Stimulated activated CD8-positive, alpha-beta memory T cell treated with anti-CD3 and anti-CD28 coated beads, Interleukin-12 subunit alpha, Interleukin-12 subunit beta, amount 100 ng/mL, for 1 hour (primary cell): ENCODE results near the gene DMC1.

ENCODE experiments used
- DNase-seq: peaks from one replicate; pipeline ENCODE4 v3.0.0-alpha.2; 2020; ENCODE audit warnings: low read depth

The DMC1 gene

DNA sequence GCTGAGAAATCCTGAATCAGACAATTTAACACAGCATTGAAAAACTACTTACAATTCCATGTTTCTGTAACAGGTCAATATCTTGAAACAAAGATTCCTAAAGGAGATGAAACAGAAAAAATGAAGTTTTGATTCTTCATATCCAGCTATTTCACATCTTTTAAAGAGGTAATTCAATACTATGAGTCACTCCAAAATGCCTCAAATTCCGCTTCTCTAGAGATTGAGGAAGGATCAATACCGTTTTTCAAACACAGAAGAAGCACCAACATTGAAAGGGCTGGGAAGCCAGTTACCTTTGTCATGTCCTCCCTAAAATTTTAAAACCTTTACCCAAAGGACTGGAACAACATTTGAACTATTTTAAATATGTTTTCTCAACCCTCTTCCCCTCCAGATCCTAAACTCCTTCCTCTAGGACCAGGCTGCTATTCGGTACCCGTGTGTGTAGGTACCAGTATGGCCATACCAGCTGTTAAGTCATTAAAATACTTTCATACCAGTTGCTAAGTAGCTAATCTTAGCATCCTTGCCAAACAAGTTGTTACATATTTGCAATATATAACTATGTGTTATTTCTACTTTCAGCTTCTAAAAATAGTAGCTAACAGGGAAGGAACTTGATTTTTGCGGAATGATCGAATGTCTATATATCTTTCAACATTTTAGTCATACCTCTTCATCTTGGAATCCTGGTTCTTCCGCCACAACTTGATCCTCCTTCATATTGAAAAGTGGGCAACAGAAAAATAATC is 2.3 kb downstream of the DMC1 start:
- no peak for DNase-seq

DNA sequence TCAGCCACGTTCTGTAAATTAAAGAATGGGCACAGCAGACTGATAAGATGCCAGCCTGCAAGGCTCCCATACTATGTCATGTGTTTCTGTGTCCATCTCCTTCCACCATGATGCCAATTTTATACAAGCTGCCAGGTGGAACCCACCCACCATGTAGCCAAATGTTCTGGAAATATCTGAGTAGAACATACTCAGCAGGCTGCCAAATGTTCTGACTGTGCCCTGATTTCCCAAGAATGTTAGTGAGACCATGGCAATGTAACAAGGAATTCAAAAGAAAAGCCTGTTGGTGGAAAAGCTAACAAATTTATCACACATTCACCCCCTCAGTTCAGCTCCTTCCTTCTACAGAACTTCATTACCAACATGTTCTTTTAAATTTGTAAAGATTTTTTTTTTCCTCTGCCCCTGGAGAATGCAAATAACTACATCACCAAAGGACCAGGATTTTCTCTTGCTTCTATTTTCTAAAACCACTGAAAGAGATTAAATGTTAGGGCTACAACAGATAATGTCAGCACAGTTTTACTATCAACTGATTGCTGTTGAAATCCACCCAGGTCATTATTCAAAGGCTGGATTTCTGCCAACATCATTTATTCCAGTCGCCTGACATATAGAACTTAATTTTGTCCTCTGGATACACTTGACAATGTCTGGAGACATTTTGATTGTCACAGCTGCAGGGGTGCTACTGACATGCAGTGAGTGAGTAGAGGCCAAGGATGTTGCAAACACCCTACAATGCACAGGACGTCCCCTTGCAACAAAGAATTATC is 3.1 kb downstream of the DMC1 start:
- no peak for DNase-seq

DNA sequence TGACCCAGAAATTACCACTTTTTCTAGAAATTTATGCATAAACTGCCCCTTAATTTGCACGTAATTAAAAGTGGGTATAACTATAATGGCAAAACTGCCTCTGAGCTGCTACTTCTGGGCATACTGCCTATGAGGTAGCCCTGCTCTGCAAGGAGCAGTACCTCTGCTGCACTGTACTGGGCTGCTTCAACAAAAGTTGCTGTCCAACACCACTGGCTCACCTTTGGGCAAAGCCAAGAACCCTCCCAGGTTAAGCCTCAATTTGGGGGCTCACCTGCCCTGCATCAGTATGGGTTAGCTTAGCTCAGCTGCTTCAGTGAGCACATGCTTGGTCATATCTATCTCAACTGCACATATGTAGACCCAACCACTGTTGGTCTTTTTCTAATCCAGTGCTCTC is 4.5 kb downstream of the DMC1 start:
- no peak for DNase-seq

DNA sequence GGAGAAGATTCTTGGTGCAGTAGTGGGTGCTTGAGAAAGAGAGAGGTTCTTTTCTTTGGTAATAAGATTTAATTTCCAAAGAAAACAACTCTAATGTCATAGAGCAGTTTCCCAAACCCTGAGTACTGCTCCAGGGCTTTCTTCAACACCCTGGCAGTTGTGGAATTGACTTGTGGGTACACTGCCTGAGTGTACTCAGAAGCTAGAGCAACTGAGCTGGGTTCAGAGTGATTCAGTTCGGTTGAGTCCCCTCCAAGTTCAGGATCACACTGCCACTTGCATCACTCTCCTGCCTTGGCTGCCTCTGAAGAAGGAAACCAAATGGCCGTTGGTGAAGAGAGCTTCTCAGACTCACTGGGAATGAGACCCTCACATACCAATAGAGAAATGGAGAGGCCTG is 5.3 kb downstream of the DMC1 start:
- DNase-seq: no peak

DNA sequence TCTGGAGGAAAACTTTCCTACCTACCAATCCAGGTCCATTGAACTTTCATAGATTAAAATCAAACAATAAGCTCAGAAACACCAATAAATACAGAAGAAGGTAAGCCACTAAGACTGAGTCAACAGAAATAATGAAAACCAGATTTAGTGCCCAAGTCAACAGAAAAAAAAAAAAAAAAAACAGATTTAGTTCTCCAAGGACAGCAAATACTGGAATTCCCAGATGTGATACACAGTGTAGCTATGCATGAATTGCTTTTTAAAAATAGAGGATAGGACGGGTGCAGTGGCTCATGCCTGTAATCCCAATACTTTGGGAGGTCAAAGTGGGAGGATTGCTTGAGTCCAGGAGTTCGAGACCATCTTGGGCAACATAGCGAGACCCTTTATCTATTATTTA is 15.7 kb downstream of the DMC1 start:
- DNase-seq: no peak

DNA sequence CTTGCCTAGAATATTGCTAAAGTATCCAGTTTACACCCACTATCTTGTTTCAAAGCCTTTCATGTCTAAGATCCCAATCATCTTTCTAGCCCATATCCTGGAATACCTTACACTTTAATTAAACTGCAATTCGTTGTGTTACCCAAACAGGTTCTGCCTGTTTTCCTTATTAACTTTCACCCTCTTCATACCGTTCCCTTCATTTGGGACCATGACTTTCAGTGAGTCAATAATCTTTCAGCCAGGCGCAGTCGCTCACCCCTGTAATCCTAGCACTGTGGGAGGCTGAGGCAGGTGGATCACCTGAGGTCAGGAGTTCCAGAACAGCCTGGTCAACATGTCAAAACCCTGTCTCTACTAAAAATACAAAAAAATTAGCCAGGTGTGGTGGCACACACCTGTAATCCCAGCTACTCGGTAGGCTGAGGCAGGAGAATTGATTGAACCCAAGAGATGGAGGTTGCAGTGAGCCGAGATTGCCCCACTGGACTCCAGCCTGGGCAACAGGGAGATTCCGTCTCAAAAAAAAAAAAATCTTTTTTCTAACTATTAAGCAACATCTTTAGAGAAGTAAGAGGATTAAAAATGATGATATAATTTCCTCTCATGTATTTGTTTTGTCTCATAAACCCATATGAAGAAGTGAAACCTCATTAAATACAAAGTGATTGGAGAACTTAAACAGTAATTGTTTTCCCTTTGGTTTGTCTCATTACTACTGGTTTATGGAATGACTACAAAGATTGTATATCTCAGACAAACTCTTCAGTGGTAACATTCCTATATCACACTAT is 20.7 kb downstream of the DMC1 start:
- no peak for DNase-seq

DNA sequence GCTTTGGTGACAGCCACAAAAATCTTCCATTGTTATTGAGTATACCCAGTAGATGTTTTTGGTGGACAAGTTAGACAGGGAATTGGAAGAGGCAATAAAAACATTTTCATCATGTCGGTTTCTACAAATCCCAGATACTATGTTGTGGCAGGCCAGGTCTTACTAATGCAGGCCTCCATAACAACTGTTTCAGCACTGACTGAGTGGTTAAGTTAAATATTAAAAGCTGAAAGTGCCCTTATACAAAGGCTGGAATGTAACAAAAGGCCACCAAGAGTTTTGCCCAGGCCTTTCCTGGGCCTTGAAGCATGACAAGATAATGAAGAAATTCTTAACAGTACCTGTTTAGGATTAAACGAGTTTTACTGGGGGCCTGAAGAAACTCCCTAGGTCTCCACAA is 29.3 kb downstream of the DMC1 start:
- no peak for DNase-seq

DNA sequence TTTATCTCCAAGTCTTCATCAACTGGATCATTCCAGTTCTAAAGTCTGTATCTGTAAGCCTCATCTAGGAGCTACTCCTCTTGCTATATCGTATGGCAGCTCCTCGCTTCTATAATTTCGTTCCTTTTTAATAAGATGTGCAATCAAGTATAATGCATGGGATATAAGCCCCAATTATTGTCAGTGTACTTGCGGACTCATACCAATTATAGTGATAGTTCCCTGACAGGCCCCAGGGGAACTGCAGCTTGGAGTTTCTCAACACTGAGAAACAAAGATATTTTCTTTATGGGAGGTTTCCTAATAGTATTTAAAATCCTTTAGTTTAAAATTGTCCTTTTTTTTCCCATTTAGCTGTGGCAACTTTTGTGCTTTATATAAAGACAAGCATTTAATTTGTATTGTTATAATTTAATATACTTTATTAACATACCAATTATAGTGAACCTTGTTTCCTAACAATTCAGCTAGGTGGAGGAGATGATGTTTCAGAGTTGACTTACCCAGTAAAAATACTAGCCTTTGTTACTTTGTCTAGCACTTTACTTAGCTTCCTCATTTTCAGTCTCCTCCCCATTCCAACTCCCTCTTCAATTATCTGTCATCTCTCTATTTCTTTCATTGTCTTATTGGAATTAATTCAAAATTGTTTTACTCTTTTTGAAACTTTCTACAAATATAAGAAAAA is 38.6 kb downstream of the DMC1 start:
- no peak for DNase-seq

DNA sequence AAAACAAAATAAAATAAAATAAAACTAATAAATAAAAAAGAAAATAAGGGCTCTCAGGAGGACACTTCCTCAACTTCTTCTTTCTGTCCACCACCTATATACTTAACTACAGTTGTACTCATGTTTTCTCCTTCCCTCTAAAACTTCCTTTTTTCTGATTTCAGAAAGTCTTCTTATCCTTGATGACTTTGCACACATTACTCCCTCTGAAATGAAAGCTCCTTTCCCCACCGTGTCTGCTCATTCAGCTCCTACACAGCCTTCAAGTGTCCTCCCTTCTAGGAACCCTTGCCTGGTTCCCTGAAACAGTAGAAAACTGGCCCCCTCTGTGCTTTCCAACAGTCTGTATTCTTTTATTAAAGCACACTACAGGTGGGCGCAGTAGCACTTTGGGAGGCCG is 45.6 kb downstream of the DMC1 start:
- no peak for DNase-seq

DNA sequence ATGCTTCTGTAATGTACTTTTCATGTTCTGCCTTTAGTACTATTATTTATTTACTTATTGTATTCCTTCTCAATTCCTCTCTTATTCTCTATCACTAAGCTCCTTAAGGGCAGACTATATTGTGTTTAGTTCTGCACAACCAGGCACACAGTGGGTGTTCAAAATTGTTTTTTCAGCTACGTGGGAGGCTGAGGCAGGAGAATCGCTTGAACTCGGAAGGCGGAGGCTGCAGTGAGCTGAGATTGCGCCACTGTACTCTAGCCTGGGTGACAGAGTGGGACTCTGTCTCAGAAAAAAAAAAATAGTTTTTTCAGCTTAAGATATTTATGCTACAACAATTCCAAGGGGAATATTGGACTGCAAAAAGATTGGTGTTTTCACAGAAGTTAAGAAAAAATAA is 46.5 kb downstream of the DMC1 start:
- DNase-seq: no peak

DNA sequence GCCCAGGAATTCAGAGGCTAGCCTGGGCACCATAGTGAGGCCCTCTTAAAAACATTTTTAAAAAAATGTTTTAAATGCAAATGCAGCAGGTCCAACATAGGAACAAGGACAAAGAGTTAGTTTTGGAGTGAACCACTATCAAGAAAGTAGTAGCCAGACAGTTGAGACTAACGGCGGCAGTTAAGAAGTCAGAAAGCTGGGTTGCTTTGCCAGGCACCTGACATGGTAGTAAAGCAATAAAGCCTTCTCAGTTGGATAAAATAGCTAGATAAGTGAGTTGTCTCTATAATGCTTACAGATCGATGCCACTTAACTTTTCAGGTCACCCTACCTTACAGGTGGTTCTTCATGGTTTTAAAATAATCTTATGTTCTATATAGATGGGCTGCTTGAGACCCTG is 47.0 kb downstream of the DMC1 start:
- no peak for DNase-seq

DNA sequence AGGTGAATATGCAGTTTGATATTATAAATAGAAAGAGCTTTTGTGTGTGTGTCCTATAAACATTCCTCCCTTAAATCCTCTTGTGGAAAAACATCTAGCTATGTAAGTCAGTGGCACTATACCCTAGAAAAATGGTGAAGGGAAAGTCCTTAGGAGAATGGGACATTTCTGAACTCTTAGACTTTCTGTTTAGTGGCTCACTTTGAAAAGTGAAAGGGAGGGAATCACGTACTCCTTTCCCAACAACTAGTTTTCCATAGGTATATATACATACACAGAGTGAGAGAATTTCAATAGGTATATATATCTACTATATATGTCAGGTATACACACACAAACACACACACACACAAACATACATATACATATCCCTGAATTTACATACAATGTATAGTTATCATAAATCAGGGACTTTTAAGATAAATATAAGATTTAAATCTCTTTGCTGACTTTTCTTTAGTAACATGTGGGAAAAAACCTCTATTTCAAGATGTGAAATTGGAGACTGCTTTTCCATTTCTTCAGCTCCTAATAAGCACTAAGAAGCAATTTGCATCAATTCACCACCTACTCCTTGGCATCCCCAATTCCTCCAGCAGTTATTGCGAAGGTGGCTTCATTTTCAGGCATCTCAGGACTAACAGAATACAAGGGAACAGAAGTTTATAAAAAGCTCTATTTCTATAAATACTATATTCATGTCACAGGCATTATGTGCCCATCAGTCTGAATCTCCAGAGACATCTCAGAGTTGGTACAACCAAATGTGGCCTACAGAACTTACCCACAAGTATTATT is 50.3 kb downstream of the DMC1 start:
- no peak for DNase-seq

DNA sequence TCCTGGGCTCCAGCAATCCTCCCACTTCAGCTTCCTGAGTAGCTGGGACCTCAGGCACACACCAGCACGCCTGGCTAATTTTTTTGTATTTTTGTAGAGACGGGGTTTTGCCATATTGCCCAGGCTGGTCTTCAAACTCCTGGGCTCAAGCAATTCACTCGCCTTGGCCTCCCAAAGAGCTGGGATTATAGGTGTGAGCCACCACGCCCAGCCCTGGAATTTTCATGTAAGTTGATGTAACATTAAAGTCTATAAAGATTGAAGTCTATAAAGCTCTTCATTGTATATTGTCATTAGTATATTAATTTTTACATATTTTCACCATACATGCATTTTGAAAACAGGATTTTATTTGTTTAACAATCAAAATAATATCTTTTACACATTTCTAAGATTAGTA is 51.4 kb downstream of the DMC1 start:
- no peak for DNase-seq

DNA sequence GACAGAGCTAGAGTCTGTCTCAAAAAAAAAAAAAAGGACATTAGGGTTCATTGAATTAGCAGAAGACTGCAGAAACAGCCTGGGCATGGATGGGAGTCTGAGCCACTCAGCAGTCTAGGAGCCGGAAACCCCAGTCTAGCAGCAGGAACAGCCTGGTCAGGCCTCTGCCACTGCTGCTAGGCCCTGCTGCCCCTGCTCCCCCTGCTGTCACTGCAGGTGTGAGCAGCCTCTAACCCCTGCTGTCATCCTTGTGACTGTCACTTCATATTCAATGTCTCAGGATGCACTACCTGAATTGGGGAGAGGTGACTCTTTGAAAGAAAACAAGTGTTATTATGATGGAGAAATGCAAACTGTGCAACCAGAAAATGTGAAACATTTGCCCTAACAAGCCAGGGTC is 56.9 kb downstream of the DMC1 start:
- no peak for DNase-seq

DNA sequence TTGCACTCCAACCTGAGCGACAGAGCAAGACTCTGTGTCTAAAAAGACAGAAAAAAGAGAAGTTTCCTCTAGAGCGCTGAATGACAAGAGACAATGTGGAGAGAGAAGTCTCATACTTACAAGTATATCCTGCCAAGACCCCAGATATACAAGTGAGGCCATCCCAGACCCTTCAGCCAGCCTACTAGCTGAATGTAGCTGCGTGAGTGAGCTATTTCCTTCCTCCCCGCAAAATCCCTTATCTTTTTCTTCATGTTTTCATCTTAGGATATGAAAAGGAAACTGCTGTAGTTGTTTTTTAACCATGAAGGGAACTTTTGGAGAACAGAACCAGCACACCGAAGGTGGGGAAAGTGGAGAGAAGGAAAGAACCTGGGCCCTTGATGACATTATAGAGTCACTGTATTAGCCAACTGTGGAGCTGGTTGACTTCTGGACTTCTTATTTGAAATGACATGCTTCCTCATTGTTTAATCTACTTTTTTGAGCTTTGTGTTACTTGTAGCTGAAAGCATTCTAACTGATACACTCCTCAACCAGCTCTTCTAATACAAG is 59.5 kb downstream of the DMC1 start:
- DNase-seq: no peak

DNA sequence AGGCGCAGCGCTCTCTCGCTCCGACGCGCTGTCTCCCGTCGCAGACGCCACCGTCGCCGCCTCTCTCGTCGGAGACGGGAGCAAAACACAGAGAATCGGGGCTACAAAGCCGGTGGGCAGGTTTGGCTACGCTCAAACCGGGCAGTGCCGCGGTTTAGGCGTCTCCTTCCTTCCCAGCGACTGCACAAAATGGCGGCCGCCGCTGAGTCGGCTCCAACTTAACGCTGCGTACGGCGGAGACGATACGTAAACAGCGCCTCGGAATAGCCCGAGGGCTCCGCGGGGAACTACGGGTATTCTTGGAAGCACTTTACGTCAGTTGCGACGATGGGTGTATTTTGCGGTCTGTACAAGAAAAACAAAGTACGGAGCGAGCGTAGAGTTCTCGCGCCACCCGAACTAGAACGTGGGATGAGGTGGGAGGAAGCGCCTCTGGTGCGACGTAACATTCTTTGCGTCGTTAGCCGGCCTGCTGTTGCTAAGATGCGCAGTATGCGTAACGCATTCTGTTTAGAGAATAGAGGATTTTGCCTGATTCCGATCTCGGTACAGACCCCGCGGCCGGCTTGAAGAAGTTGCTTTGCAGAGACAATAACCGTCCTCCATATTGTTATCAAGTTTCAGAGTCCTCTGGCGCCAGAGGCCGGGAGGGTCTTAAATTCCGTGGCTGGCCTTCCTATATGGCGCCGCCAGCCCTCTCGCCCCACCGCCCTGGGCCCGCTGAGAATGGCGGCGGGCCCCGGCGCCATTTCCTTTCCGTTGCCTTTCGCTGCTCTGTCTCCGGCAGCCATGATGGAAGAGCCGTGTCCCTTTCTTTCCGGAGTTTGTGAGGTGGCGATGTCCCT is 63.6 kb downstream of the DMC1 start, which contains the start of gene DDX17:
Gene DDX17 (minus strand): TSS at position 194 of the 845 bp plus-strand sequence.
- DNase-seq: peak; percentile 93

DNA sequence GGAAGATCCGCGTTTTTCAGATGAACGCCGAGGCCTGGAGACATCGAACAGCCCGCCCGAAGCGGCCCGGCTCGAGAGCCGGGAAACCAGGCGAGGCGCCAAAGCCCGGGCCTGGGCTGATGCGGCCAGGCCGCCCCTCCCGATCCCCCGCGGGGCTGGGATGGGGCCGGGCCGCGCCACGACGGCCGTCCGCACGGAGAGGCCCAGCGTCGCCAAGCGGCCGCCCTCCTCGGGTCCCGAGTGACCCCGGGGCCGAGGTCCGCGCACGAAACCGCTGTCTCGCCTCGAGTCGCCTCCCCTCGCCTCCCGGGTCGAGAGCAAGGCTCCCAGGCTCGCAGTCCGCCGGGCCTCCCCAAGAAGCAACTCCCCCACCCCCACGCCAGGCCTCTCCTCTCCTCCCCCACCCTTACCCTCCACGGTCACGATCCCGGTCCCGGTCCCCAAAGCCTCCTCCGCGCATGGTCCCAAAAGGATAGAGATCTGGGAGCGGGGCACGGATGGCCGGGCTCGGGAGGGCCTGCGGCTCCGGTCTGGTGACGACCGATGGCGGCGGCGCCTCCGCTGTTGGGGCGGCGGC is 64.4 kb downstream of the DMC1 start:
- DNase-seq: peak; percentile 42

DNA sequence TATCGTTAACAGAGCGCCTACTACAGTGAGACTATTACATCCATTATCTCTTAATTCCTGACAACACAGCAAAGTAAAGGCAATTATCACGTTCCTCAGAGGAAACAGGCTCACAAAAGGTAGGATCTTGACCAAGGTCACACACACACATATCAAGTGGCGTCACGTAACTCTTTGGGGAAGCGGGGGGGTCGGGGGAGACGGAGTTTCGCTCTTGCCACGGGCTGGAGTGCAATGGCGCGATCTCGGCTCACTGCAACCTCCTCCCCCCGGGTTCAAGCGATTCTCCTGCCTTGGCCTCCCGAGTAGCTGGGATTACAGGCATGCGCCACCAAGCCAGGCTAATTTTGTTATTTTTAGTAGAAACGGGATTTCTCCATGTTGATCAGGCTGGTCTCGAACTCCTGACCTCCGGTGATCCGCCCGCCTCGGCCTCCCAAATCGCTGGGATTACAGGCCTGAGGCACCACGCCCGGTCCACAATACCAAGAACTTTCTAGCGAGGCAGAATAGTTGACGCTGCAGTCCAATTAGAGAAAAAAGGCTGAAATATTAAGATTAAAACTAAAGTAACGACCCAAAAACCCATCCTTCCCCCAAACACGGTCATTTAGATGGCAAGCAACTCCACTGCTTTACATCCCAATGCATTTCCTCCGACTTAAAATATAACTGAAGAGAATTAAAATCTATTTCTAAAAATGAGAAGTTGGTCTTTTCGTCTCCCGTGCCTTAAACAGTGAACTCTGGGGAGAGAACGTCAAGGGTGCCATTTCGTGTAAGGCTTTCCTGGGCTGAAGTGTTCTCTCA is 65.0 kb downstream of the DMC1 start:
- peak; percentile 16 for DNase-seq

DNA sequence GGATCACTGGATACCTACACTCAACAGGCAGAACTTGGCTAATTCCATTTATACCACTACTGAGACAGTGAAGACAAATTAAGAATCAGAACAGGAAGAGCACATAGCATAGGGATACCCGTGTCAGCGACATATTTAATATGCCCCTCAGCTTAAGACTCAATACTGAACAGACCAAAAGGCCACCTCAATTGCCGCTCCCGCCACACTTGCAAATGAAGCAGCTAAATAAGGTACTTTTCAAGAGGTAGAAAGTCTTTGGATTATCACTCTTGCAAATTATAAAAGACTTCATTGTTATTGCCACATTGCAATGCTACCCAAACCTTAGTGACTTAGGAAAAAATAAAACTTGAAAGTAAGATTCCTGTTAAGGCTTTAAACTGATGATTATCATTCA is 67.0 kb downstream of the DMC1 start:
- no peak for DNase-seq
